Stimulated activated naive CD8-positive, alpha-beta T cell treated with anti-CD3 and anti-CD28 coated beads, Interleukin-15, Interleukin-2, amounts not matched to agents 100 U/mL and 50 U/mL, for 24 hours (primary cell): ENCODE results near the gene SOX10.
A peak's percentile ranks its signal among the peaks of the same experiment; 100 is the strongest.

Experiments
- ATAC-seq: fragments of 150-1000 bp; cut with Tn5 transposase; one replicate; pipeline ENCODE4 v1.10.0; 2021
- DNase-seq: peaks from one replicate; pipeline ENCODE4 v3.0.0; 2021

The SOX10 gene

DNA sequence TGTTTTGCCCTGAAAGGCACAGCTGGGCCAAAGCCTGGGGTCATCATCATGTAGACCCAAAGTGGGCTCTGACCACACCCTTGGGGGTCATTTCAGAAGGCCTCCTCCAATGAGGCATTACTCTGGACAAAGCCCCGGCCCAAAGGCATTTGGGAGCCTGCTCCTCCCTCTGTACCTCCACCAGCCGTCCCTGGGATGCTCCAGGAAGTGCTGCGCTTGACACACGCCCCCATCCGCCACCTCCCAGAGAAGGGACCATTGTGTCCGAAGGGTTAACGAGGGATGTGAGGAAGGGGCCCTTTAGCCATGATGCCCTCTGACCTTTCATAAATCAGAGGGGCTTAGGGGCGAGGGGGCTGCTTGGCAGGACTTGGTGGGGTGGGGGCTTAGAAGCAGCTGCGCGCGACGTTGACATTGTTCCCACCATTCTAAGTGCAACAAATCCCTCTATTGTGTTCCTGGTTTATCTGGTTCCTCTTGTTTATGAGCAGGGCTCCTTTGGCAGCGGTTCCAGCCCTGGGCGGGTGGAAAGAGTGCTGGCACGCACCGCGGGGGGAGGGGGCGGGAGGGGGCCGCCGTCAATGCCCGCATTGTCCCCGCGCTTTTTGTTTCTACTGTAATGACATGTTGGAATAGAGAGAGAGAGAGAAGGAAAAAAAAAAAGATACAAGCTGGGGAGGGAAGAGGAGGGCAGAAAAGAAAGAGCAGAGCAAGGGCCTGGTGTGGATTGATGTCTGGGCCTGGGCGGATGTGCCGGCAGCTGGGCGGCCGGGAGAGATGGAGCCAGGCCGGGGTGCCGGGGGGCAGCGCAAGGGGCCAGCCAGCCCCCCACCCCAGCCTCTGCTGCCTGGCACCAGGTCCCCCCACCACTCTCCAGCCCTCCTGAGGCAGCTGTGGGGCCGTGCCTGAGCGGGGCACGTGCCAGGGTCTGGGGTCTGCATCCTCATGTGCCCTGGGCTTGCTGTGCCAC, 32.1 kb upstream of the SOX10 start:
- DNase-seq: no peak
- ATAC-seq: no peak

DNA sequence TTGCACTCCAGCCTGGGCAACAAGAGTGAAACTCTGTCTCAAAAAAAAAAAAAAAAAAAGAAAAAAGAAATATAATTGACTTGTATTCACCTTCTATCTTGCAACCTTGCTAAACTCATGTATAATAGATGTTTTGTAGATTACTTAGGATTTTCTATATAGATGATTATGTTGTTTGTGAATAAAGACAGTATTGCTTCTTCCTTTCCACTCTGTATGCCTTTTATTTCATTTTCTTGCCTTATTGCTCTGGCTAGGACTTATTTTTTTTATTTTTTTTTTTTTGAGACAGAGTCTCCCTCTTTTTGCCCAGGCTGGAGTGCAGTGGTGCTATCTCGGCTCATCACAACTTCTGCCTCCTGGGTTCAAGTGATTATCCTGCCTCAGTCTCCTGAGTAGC, 29.7 kb upstream of the SOX10 start:
- no peak for DNase-seq
- no peak for ATAC-seq

DNA sequence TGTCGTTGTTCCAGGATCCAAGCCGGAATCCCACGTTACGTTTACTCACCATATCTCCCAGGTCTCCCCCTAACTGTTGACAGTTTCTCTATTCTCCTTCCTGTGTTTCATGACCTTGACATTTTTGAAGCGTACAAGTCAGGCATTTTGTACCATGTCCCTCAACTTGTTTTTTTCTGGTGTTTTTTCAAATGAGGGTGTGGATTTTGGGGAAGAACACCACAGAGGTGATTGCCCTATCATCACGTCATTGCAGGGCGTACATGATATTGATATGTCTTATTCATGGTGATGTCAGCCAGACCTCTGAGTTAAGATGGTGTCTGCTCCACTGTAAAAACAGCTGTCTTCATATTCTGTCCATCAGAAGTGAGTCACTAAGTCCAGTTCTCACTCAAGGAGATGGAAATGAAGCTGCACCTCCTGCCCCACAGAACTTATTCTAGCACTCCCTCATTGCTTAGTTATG, 28.3 kb upstream of the SOX10 start:
- ATAC-seq (no peak), DNase-seq (no peak)

DNA sequence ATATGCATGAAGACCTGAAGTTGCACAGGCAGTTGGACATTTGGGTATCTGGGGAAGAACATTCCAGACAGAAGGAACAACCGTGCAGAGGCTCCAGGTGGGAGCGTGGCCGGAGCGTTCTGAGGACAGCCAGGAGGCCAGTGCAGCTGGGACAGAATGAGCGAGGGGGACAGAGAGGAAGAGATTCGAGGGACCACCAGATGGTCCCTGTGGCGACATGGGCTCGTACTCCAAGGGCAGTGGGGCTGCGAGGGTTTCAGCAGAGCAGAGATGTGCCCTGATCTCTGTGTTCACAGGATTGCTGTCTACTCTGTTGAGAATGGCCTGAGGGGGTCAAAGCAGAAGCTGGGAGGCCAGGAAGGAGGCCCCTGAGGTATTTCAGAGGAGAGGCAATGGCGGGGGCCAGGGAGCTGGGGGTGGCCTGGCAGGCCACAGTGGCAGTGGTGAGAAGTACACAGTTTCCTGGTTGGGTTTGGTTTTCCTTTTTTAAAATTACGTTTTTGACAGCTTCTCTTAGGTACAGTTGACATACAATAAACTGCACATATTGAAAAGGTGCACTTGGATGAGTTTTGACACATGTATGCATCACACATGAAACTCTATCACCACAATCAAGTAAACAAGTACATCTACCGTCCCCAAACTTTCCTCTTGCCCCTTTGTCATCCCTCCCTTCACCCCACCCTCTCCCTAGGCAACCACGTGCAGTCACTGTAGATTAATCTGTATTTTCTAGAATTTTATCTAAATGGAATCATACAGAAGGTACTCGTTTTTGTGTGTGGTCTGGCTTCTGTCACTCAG, 24.8 kb upstream of the SOX10 start:
- DNase-seq (no peak), ATAC-seq (peak; percentile 14)

DNA sequence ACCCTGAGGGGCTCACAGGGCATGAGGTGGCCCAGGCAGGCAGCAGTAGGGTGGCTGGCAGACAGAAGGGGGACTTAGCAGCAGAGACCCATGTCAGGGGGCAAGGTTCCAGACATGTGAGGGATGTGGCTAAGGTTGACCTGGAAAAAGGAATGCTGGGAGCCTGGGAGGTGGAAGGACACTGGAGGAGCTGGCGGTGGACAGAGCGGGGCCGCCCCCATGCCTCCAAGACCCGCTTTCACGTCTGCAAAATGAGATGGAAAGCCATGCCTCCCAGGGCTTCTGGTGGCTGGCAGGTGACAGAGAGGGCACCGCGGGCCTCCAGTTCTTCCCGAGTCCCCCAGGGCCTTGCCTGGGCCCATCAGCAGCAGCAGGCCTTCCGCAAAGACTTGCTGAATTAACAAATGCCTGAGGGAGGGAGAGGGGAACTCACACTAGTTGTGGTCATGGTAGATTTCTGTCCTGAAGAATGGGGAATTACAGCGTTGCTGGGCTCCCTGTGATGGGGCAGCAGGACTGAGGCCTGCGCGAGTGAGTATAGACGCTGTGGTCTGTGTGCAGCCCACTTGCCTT, 23.1 kb upstream of the SOX10 start:
- DNase-seq (no peak), ATAC-seq (no peak)

DNA sequence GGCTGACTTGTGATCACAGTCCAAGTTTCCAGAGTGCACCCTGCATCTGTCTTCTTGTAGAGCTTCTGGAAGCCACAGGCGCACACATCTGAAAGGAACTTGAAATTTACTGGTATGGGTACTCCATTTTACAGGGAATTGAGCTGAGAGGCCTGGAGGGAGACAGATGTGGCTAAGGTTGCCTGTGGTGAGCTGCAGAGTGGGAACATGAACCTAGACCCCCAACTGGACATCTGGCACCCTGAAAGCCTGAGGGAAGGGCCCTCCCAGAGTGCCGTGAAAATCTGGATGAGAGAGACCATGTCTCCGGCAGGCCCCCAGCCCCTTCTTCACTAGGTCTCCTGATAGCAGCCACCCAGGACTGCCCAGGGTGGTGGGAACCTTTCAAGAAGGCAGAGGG, 22.6 kb upstream of the SOX10 start:
- DNase-seq: no peak
- no peak for ATAC-seq

DNA sequence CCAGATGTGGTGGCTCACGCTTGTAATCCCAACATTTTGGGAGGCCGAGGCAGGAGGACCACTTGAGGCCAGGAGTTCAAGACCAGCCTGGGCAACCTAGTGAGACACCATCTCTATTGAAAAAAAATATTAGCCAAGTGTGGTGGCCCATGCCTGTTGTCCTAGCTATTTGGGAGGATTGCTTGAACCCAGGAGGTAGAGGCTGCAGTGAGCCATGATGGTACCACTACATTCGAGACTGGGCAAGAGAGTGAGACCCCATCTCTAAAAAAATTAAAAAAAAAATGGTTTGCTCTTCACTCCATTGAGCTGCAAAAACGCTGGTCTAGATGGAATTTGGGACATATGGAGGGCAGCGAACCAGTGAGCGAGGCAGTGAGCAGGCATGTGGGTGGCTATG, 21.6 kb upstream of the SOX10 start:
- ATAC-seq: no peak
- no peak for DNase-seq

DNA sequence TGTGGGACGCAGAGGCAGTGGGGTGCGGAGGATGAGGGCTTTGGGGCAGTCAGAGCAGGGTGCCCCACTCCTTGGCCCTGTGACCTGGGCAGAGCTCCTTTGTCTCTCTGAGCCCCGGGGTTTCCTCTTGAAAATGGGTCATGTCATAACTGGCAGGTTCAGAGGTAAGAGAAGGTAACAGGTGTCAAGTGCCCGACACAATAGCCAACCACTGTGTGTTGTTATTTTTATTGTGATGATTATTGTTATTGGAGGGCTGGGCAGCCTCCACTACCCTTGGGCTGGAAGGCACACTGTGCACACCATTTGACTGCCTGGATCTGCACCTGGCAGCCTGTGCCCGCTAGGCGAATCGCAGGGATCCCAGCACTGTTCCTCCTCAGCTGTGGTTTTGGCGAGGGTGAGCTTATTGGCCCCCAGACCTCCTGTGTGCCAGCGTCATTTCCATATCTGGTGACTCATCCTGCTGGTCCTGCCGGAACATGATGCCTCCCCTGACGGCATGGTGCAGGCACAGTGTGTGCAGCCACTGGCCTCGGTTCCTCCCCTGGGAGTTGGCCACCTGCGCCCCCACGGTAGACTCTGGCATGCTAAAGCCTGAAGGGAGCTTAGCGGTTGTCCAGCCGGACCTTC, 15.4 kb upstream of the SOX10 start:
- ATAC-seq (no peak), DNase-seq (no peak)

DNA sequence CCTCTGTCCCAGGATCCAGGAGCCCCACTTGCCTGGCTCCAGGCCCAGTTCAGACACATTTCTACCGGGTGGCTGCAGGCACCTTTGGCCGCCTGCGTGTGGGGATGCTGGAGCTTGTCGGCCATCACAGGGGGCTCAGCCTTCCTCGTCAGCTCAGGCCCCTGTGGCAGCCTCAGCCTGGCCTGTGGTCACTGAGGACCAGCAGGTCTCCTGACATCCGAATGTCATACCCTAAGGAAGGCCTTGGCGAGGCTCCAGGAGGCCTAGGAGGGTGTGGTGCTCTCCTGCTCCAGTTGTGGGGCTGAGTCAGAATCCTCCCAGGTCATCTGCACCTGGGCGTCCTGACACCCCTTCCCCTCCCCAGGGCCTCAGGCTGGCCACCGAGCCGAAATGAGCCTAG, 14.9 kb upstream of the SOX10 start:
- DNase-seq: no peak
- no peak for ATAC-seq

DNA sequence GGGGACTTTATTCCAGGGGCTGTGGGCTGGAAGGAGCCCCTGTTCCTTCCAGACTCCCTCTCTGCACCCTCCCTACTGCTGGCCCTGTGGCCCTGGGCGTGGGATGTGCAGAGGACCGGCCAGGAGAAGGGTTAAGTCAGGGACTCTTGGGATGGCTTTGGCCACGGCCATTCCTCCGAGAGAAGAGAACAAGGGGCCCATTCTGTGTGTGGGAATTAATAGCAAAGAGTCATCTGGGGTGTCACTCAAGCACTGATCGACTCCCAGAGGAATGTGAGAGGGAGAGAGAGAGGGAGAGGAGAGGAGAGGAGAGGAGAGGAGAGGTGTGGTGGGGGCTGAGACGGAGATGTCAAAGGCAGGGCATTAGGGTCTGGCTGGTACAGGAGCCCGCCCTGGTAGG, 14.2 kb upstream of the SOX10 start:
- DNase-seq: no peak
- no peak for ATAC-seq

DNA sequence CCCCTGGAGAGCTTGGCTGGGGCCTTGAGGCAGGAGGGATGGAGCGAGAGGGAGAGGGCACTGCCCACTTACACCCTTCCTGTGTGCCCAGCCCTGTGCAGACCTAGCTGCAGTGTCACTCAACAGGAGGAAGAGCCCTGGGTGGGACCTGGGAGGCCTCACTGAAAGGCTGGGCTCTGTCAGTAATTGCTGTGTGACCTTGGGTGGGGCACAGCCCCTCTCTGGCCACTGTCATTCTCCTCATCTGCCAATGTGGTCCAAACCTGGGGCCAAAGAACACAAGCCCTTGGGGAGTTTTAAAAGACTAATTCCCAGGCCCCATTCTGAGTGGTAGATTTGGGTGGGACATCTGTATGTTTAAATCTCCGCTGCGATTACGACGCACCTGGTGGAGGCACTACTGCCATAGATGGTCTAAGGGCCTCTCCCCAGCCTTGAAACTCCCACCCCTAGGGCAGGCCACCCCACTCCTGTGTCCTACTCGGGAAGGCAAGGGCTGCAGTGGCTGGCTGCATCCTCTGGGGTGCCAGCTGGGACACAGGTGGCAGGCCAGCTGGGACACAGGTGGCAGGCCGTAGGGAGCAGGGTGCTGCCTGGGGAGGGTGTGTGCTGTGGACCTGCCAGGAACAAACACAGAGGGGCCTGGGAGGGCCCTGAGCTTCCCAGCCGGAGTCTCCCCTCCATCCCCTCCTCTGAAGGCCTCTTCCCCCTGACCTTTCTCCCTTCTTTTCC, 12.3 kb upstream of the SOX10 start:
- DNase-seq (no peak), ATAC-seq (no peak)

DNA sequence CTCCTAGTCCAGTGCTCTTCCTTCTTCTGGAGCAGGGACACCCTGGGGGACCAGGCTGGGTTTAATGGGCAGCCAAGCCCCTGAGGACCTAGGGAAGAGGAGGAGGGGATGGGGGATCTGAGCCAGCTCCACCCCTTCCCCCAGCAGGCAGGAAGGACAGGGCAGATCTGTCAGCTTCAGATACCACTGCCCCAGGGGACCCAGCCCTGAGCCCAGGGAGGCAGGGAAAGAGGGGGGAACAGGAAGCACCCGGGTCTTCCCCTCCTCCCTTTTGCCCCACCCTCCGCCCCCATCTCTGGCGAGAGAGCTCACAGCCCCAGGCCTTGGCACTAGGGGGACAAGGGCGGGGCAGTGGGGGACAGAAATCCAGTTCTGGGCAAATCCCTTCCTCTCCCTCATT, 11.7 kb upstream of the SOX10 start:
- DNase-seq (peak; percentile 12), ATAC-seq (no peak)

DNA sequence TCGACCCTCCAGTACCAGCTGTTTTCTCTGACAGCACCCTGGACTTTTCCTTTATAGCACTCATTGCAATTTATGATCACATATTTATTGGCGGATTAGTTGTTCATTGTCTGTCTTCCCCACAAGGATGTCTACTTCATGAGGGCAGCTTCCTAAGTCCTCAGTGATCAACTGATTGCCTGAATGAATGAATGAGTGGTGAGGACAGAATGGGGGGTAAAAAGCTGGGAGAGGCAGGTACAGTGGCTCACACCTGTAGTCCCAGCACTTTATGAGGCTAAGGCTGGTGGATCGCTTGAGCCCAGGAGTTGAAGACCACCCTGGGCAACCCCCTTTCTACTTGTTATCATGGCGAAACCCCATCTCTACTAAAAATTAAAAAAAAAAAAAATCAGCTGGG, 11.1 kb upstream of the SOX10 start:
- DNase-seq (no peak), ATAC-seq (no peak)

DNA sequence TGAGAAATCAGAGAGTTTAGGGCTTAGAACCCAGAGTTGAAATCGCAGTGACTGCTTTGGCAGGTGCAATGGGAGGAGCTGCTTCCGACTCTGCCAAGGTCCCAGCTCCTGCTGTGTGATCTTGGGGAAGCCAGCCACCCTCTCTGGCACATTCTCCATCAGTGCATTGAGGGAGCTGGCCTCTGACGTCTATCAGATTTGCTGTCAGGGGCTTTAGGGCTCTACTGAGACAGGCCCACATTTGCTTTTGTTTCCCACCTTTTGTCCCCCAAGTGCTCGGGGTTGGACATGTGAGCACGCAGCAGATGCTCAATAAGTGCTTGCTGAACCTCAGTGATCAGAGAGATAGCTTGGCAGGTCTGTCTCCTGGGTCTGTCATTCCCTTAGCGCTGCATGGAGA, 10.6 kb upstream of the SOX10 start:
- no peak for DNase-seq
- ATAC-seq: no peak

DNA sequence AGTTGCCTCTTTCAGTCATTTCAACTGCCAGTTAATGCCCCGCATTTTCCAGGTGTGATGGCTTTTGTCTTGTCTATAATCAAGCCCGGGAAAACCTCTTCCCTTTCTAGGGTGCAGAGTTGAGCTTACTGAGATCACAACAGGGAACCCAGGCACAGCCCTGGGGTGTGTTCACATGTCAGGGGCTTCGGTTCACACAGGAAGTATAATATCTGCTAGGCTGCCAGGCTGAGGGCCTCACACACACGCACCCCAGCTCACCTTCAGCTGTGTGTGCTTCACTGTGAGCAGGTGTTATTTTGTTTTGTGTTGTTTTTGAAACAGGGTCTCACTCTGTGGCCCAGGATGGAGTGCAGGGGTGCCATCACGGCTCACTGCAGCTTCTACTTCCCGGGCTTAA, 9.7 kb upstream of the SOX10 start:
- DNase-seq (no peak), ATAC-seq (no peak)

DNA sequence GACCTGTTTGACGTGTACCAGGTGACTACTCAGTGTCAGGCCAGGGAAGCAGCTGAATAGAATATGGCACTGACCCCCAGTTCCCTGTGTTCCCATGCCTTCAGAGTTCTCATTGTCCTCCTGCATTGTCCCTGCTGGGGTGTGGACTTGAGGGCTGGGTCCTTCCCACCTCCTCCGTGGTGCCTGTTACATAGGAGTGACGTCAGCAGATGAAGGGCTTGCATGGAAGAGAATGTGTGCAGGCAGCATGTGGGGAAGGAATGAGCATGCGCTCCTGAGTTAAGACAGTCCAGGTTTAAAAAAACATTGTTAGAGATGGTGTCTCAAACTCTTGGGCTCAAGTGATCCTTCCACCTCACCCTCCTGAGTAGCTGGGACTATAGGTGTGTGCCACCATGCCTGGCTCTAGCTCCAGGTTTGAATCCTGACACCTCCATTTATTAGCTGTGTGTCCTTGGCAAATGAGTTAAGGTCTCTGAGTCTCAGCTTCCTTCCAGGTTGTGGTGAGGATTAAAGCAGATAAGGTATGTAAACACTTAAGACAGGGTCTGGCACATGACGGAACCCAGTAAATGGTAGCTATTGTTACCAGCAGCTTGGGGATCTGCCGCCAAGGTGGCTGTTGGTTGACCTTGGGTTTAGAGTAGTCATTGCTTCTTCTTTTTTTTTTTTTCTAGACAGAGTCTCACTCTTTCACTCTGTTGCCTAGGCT, 7.5 kb upstream of the SOX10 start:
- DNase-seq (no peak), ATAC-seq (no peak)

DNA sequence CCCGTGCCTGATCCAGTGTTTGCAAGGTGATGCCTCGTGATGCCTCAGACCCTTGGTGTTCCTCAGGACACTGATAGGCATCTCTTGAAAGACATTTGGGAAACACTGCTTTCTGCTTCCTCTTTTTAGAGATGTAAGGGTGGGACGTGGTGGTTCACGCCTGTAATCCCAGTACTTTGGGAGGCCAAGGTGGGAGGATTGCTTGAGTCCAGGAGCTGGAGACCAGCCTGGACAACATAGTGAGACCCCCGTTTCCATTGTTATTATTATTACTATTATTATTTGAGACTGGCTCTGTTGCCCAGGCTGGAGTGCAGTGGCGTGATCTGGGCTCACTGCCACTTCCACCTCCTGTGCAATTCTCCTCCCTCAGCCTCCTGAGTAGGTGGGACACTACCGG, 6.5 kb upstream of the SOX10 start:
- DNase-seq (no peak), ATAC-seq (no peak)

DNA sequence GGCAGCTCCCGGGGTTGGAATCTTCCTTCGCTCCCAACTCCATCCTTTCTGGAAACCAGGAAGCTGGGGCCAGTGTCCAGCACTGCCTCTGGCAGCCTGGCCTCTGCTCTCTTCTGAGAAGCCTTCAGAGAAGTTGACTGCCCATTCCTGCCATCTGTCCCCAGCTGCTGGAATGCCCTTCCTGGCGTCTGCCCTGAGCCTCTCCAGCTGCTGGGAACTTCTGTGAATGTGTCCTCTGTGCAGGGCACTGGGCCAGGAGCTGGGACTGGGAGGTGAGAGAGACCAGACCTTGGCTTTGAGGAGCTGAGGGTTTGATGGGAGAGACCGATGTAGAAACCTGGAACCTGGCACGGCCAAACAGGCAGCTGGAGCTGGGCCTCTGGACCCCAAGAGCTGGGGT, 5.9 kb upstream of the SOX10 start:
- DNase-seq (no peak), ATAC-seq (no peak)

DNA sequence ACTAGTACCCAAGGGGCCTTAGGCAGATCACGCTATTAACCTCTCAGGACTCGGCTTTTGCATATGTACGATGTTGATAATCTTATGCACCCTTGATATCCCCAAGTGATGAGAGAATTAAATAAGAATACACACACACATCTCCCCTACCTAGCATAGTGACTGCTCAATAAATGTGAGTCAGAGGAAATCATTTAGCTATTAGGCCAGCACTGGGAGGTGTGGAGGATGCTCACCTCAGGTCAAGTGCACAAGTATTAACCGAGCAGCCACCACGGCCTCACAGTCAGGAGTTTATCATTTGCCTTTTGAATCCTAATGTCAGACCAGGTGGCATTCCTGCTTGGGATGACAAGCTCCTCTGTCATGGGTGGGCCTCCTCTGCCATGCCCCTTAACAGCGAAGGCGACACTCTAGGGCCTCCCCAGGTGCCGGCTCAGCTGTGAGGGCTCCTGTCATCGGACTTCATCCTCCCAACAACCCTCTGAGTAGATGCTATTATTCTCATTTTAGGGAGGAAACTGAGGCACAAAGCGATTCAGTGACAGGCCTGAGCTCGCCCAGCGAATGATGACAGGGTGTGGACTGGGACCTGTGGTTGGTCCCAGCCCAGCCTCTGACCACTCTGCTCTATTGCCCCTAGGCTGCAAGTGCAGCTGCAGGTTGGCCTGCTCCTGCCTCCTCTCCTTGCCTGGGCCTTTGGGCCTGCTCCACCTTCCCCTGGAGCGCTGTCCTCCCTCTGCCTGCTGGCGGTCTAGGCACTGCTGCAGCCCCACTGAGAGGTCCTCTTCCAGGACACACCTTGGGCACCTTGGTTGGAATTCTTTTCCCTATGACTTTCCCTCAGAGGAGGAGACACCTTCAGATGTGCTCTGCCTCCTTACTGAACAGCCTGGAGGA, 5.0 kb upstream of the SOX10 start:
- ATAC-seq (no peak), DNase-seq (no peak)

DNA sequence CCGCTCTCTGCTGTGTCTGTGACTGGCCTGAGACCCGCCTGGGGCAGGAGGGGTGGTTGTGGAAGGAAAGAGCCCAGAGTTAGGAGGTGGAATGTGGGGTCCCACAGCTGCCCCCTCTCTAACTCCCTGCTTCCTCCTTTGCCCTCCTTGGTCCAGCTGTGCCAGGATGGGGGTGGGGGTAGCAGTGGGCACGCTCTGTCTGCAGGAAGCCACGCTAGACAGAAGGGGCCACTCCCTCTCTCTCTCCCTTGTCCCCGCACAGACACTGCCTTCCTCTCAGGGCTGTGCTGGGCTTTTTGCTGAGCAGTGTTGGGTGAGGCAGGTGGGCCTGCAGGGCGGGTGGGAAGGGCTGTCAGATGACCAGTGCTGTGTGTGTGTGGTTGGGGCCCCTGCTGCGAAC, 2.0 kb upstream of the SOX10 start:
- ATAC-seq (no peak), DNase-seq (no peak)
